Ovary (tissue), 9 donors: ENCODE results near the gene MORN3. TPM values are rescaled to one million over a fixed set of nuclear protein-coding genes. Genes with fewer than 3 reads are reported as not detected.

Experiments
- DNase-seq, 5 donors: peaks; one replicate each; pipeline ENCODE4 v3.0.0-alpha.2; 2019 to 2020
- H3K27ac ChIP-seq, 2 donors: fragments of 200-600 bp; one replicate each; pipeline versions ENCODE4 v1.5.1 to v1.8.0; 2019 to 2022
- H3K27me3 ChIP-seq: fragments of 200-600 bp; one replicate; pipeline ENCODE4 v1.8.0; 2022
- H3K36me3 ChIP-seq: fragments of 200-600 bp; sonication (generic); one replicate; pipeline ENCODE4 v1.5.1; 2019
- H3K4me1 ChIP-seq: one replicate; pipeline ENCODE4 v1.8.1; 2013; ENCODE audit warnings: mild to moderate bottlenecking, moderate library complexity; ENCODE audit not compliant: insufficient read depth
- H3K4me3 ChIP-seq: fragments of 200-600 bp; sonication (generic); one replicate; pipeline ENCODE4 v1.5.1; 2017
- H3K9me3 ChIP-seq, 2 donors: fragments of 200-600 bp in 1 of 2; sonication (generic) in 1 of 2; one replicate each; pipeline versions ENCODE4 v1.5.1 to v1.8.1; 2013 to 2019; ENCODE audit warnings: mild to moderate bottlenecking in 1 of 2, moderate library complexity in 1 of 2
- EP300 ChIP-seq: sonication (generic); formaldehyde crosslinking; IDR thresholded peaks from one replicate; pipeline ENCODE4 v1.6.1; 2017; ENCODE audit warnings: antibody characterized with exemption
- POLR2A ChIP-seq: fragments of 450-650 bp; IDR thresholded peaks from one replicate; pipeline ENCODE4 v1.6.1; 2017; ENCODE audit warnings: antibody characterized with exemption, mild to moderate bottlenecking, moderate library complexity
- WGBS, 3 donors: extraction: QIAGEN DNeasy Blood & Tissue Kit in 1 of 3; methylation state at CpG; one replicate each; pipeline versions ENCODE4 v1.1.5 to v1.1.7; 2013 to 2017; 5-methylcytosine and 5-hydroxymethylcytosine counted together
- intact Hi-C, 4 donors: fragments of 100-400 bp; cut with DNase I; formaldehyde crosslinking; loops; one replicate each; pipeline versions ENCODE4 v1.11.0 to v1.15.1; 2022 to 2023
- polyA plus RNA-seq, 2 donors: library from polyadenylated mRNA; stranded (reverse); fragments of 200-250 nt in 1 of 2; fragments of 350-450 nt in 1 of 2; fragmentation: Illumina TruSeq in 1 of 2; extraction: RNeasy Lipid Tissue Mini Kit (QIAGEN cat#74804) in 1 of 2; gene quantifications; one replicate each; pipeline ENCODE4 v1.2.3, GENCODE V29; 2013 to 2014
- total RNA-seq, 7 donors: library from RNA; depleted of rRNA in 2 of 7; stranded (reverse); fragments of >200 nt in 2 of 7; fragmentation: NEBNext Ultra II Directional in 3 of 7; extraction: Animal tissue kit (Norgen Biotek cat#: 25700) in 3 of 7; gene quantifications; one replicate each; pipeline versions ENCODE4 v1.1.0 to v1.2.4, GENCODE V29; 2016 to 2023
- TF ChIP-seq, protein P1 (sequence below), 3 donors: fragments of 450-650 bp in 2 of 3; fragments of 200-600 bp in 1 of 3; IDR thresholded peaks; one replicate each; pipeline versions ENCODE4 v1.5.1 to v1.8.0; 2016 to 2022; ENCODE audit warnings: antibody characterized with exemption in 3 of 3, mild to moderate bottlenecking in 1 of 3
- donor health status: DM: no; HTN: no; CAD: no; lungs with moderate emphysema.
- donor health status: DM: no; HTN: no; CAD: no.
- donor health status: Bipolar disorder and iron deficiency.
- donor health status: DM: yes; HTN: yes; CAD: no.
- donor health status: DM: no; HTN: no; CAD: no.
- donor health status: DM: yes; HTN: yes; CAD: no.

MORN3 gene
- total and polyA plus RNA-seq, 9 donors: 0.08 to 3.2 (median 0.65) TPM

DNA sequence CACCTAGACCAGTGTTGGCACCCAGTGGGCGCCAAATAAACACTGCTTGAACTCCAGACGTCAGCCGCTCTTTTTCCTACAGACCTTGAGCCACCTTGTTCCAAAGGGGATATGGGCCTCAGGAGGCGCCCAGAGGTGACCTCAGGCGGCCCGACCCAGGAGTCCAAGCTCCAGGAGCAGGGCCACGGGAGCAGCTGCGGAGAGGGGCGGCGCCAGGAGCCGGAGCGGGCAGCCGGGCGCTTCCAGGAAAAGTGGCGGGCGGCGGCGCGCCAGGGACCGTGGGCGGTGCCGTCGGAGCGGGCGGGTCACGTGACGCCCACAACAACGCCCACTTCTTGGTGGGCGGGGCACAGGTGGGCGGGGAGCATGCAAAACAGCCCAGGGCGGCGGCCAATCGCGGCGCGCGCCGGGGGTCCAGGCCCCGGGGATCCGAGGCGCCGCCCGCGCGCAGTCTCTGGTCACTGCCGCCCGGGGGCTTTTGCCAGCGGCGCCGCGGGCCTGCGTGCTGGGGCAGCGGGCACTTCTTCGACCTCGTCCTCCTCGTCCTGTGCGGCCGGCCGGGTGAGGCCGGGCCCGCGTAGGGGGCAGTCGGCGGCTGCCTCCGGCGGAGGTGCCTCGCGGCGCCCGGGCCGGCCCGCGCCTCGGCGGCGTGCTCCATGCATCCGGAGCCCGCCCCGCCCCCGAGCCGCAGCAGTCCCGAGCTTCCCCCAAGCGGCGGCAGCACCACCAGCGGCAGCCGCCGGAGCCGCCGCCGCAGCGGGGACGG is 43.2 kb downstream of the MORN3 start, which contains the start of gene ORAI1:
ORAI1 (plus strand) TSS at position 444 of the 766 bp plus-strand sequence.
- intact Hi-C loops: loop anchor here in 3 of 4 donors (5.0 to 10.0 kb wide), 5 partner anchors 49 to 129 kb away; no protein-coding TSS in a partner anchor
- peaks cover 2% of the 10 kb centered on the region for H3K4me1 ChIP-seq

DNA sequence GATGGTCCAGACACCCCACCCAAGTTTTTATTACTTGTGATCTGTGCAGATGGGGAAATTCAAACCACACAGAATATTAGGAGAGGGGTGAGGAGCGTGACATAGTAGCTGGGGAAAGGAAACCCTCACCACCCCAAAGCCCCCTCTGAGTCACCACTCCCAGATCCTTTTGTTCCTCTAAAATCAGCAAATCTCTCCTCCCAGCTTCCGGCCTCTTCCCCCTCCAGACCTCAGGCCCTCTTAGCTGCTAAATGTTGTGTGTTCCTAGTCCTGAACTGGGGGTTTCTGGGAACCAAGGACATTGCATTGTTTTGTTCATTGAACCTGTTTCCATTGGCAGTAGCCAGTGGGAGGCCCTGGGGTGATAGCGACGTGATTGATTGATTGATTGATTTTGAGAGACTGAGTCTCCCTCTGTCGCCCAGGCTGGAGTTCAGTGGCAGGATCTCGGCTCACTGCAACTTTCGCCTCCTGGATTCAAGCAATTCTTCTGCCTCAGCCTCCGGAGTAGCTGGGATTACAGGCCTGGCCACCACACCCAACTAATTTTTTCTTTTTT is 49.0 kb downstream of the MORN3 start:
- intact Hi-C loops: loop anchor here in 2 of 4 donors (10.0 kb wide), 2 partner anchors 66 to 86 kb away; no protein-coding TSS in a partner anchor
- TF ChIP-seq, protein P1, sequence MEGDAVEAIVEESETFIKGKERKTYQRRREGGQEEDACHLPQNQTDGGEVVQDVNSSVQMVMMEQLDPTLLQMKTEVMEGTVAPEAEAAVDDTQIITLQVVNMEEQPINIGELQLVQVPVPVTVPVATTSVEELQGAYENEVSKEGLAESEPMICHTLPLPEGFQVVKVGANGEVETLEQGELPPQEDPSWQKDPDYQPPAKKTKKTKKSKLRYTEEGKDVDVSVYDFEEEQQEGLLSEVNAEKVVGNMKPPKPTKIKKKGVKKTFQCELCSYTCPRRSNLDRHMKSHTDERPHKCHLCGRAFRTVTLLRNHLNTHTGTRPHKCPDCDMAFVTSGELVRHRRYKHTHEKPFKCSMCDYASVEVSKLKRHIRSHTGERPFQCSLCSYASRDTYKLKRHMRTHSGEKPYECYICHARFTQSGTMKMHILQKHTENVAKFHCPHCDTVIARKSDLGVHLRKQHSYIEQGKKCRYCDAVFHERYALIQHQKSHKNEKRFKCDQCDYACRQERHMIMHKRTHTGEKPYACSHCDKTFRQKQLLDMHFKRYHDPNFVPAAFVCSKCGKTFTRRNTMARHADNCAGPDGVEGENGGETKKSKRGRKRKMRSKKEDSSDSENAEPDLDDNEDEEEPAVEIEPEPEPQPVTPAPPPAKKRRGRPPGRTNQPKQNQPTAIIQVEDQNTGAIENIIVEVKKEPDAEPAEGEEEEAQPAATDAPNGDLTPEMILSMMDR (IDR thresholded peaks at IDR 0.05): no peak
- TF ChIP-seq EP300 (no peak), POLR2A (no peak)

More for the DNA sequence above, 43.2 kb downstream of the MORN3 start, which contains the start of gene ORAI1:
- H3K9me3 ChIP-seq: no peaks in the 10 kb centered on the region
- H3K36me3 ChIP-seq: no peaks in the 10 kb centered on the region
- H3K27ac ChIP-seq: peak within 1 kb of the TSS; percentile 77 to 87
- H3K4me3 ChIP-seq: peak within 1 kb of the TSS; percentile 58
- TF ChIP-seq EP300 (peak; percentile 46), POLR2A (peak; percentile 59)
- TF ChIP-seq, protein P1 (IDR thresholded peaks at IDR 0.05): peak in 2 of 3 donors; percentile 65 to 69
- no peaks in the 10 kb centered on the region for H3K27me3 ChIP-seq
- peak; percentile 97 to 99 (median 98) for DNase-seq
- WGBS, 3 donors: 0 to 1% (median 0%) methylated on average over 51 to 92 of the region's 92 CpGs

DNA sequence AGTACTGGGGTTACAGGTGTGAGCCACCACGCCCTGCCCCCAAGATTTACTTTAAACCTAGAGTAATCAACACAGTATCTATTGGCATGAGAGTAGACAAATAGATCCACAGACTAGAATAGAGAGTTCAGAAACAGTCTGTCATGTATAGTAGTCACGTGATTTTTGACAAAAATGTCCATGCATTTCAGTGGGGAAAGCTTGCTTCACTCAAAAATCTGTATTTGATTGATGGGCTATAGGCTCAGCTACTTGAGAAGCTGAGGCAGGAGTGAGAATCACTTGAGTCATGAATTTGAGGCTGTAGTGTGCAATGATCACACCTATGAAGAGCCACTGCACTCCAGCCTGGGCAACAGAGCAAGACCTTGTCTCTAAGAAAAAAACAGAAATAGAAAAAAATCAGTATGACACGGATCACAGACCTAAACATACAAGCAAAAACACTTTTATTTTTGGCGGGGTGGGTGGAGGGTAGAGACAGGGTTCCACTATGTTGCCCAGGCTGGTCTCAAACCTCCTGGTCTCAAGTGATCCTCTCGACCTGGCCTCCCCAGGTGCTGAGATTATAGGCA is 50.7 kb downstream of the MORN3 start:
- WGBS, 3 donors: 75 to 87% (median 82%) methylated on average over 5 of the region's 5 CpGs
- no peaks in the 10 kb centered on the region for H3K9me3 ChIP-seq
- no peak for DNase-seq
- no peak overlapping the region for H3K27ac ChIP-seq
- H3K36me3 ChIP-seq: no peaks in the 10 kb centered on the region
- H3K4me1 ChIP-seq: no peaks in the 10 kb centered on the region
- no peaks in the 10 kb centered on the region for H3K27me3 ChIP-seq
- TF ChIP-seq POLR2A: no peak
- intact Hi-C loops: no loop called here
- H3K4me3 ChIP-seq: no peak overlapping the region

More for the DNA sequence above, 49.0 kb downstream of the MORN3 start:
- WGBS, 3 donors: 84 to 88% (median 86%) methylated on average over 8 of the region's 8 CpGs
- no peaks in the 10 kb centered on the region for H3K27me3 ChIP-seq
- no peak for DNase-seq
- no peak overlapping the region for H3K27ac ChIP-seq
- H3K4me3 ChIP-seq: no peak overlapping the region
- H3K36me3 ChIP-seq: no peaks in the 10 kb centered on the region
- H3K4me1 ChIP-seq: no peaks in the 10 kb centered on the region
- no peaks in the 10 kb centered on the region for H3K9me3 ChIP-seq

DNA sequence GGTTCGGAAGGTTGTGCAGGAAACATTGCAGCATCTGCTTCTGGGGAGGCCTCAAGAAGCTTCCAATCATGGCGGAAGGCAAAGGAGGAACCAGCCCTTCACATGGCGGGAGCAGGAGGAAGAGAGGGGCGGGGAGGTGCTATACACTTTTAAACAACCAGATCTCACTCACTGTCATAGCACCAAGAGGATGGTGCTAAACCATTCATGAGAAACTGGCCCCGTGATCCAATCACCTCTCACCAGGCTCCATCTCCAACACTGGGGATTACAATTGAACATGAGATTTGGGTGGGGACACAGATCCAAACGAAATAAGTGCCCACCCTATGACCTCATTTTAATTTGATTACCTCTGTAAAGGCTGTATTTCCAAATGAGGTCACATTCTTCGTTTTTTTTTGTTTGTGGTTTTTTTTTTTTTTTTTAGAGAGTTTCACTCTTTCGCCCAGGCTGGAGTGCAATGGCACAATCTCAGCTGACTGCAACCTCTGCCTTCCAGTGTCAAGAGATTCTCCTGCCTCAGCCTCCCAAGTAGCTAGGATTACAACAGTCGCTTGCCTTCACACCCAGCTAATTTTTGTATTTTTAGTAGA is 54.5 kb downstream of the MORN3 start:
- Histone ChIP-seq H3K4me1 (peaks cover 4% of the 10 kb centered on the region), H3K9me3 (no peaks in the 10 kb centered on the region), H3K4me3 (no peak overlapping the region), H3K27me3 (no peaks in the 10 kb centered on the region), H3K36me3 (no peaks in the 10 kb centered on the region), H3K27ac (no peak overlapping the region)
- TF ChIP-seq EP300: no peak
- TF ChIP-seq, protein P1 (IDR thresholded peaks at IDR 0.05): no peak
- TF ChIP-seq POLR2A: no peak
- 81 to 85% (median 85%) methylated on average over 9 of the region's 9 CpGs for WGBS, 3 donors
- no peak for DNase-seq
- intact Hi-C loops: no loop called here
